A673 (cell line): Measurements from ENCODE around the gene CFAP90. TPM values are rescaled to one million over a fixed set of nuclear protein-coding genes. Genes with fewer than 3 reads are reported as not detected.

Experiments used
- BruUV-seq: library from RNA; stranded (reverse); fragments of 400-500 nt; replicated peaks from 2 replicates; lab custom pipeline; 2021; lab: Mats Ljungman, UMichigan
- CTCF ChIA-PET: fragments of 300-600 bp; sonication (Branson Sonifier 250); formaldehyde crosslinking; loops from one replicate; lab custom pipeline; 2022; ENCODE audit warnings: antibody characterized with exemption; lab: Charles Lee
- POLR2A ChIA-PET: fragments of 300-600 bp; sonication (Branson Sonifier 250); formaldehyde crosslinking; loops from one replicate; lab custom pipeline; 2022; ENCODE audit warnings: antibody characterized with exemption; ENCODE audit not compliant: low non-redundant PET; lab: Charles Lee
- DNase-seq: peaks from one replicate; pipeline ENCODE4 v3.0.0-alpha.2; 2015; ENCODE audit warnings: low spot score
- H3K27ac ChIP-seq: fragments of 200-600 bp; sonication (generic); 2 replicates; pipeline ENCODE4 v1.5.1; 2016; ENCODE audit warnings: mixed run types, low read depth, mild to moderate bottlenecking, mixed read lengths, antibody characterized with exemption, low read length; ENCODE audit not compliant: poor library complexity, severe bottlenecking
- H3K27me3 ChIP-seq: fragments of 200-600 bp; sonication (generic); replicated peaks from 2 replicates; pipeline ENCODE4 v1.6.1; 2017; ENCODE audit warnings: mixed run types, low read depth, mild to moderate bottlenecking, mixed read lengths, antibody characterized with exemption, low read length; ENCODE audit not compliant: insufficient read depth, poor library complexity
- H3K36me3 ChIP-seq: fragments of 200-600 bp; sonication (generic); 2 replicates; pipeline ENCODE4 v1.6.1; 2016; ENCODE audit warnings: mixed run types, mild to moderate bottlenecking, mixed read lengths, antibody characterized with exemption, low read length; ENCODE audit not compliant: insufficient read depth, poor library complexity, severe bottlenecking
- H3K4me1 ChIP-seq: fragments of 200-600 bp; sonication (generic); 2 replicates; pipeline ENCODE4 v1.6.1; 2017; ENCODE audit warnings: mixed run types, mild to moderate bottlenecking, mixed read lengths, antibody characterized with exemption, low read length; ENCODE audit not compliant: insufficient read depth, poor library complexity, severe bottlenecking
- H3K4me3 ChIP-seq: fragments of 200-600 bp; sonication (generic); 2 replicates; pipeline ENCODE4 v1.5.1; 2016; ENCODE audit warnings: low read depth, mixed run types, mild to moderate bottlenecking, mixed read lengths, low read length; ENCODE audit not compliant: poor library complexity, severe bottlenecking
- H3K9me3 ChIP-seq: fragments of 200-600 bp; sonication (generic); 2 replicates; pipeline ENCODE4 v1.6.1; 2016; ENCODE audit warnings: mixed run types, low read depth, mild to moderate bottlenecking, mixed read lengths, antibody characterized with exemption, low read length; ENCODE audit not compliant: poor library complexity, severe bottlenecking
- EZH2 ChIP-seq: fragments of 200-600 bp; sonication (generic); IDR thresholded peaks from 2 replicates; pipeline ENCODE4 v1.6.1; 2017; ENCODE audit warnings: borderline replicate concordance, low read depth, mild to moderate bottlenecking, mixed read lengths, antibody characterized with exemption, low read length; ENCODE audit not compliant: poor library complexity, severe bottlenecking
- intact Hi-C: fragments of 100-400 bp; cut with micrococcal nuclease; formaldehyde crosslinking; loops from one replicate; pipeline ENCODE4 v1.10.0; 2022; ENCODE audit not compliant: unreplicated experiment
- total RNA-seq: library from RNA; stranded (reverse); gene quantifications from 2 replicates; pipeline ENCODE4 v1.2.3, GENCODE V29; 2021
- TF ChIP-seq, protein P1 (sequence below): fragments of 300-800, 200-600 bp; sonication (generic); conservative IDR thresholded peaks from 2 replicates; pipeline ENCODE4 v1.5.1; 2017; ENCODE audit warnings: low read depth, mild to moderate bottlenecking, antibody characterized with exemption, low read length, moderate library complexity, mixed read lengths

CFAP90 gene
- total RNA-seq, 1 experiment from 2014 or later, result not detected

DNA sequence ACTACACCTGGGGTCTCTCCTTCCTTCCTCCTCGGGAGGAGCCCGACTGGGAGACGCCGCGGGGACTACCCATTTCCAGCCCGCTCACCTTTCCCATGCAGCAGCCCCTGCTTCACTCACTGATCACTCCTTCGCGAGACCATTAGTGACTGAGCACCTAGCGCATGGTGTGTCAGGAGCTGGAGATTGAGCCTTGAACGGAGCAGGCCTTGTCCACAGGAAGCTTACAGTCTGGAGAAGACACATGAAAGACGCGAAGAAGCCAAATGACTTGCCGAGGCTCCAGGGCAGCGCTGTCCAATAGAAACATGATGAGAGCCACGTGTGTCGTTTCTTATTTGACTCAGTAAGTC is 283 bp upstream of the CFAP90 start:
- intact Hi-C loops, result loop anchor here (10.0 kb wide), 1 partner anchor 456 kb away; the partner anchor contains the start of gene ADCY2
- peak overlapping the region; percentile 41 for H3K4me3 ChIP-seq
- no peak overlapping the region for H3K27ac ChIP-seq
- no peaks in the 10 kb centered on the region for H3K36me3 ChIP-seq
- H3K4me1 ChIP-seq, result no peaks in the 10 kb centered on the region
- BruUV-seq, result no TSS peak
- peaks cover 11% of the 10 kb centered on the region for H3K27me3 ChIP-seq
- POLR2A ChIA-PET, result no interaction called here
- no peak for TF ChIP-seq EZH2
- TF ChIP-seq, protein P1, sequence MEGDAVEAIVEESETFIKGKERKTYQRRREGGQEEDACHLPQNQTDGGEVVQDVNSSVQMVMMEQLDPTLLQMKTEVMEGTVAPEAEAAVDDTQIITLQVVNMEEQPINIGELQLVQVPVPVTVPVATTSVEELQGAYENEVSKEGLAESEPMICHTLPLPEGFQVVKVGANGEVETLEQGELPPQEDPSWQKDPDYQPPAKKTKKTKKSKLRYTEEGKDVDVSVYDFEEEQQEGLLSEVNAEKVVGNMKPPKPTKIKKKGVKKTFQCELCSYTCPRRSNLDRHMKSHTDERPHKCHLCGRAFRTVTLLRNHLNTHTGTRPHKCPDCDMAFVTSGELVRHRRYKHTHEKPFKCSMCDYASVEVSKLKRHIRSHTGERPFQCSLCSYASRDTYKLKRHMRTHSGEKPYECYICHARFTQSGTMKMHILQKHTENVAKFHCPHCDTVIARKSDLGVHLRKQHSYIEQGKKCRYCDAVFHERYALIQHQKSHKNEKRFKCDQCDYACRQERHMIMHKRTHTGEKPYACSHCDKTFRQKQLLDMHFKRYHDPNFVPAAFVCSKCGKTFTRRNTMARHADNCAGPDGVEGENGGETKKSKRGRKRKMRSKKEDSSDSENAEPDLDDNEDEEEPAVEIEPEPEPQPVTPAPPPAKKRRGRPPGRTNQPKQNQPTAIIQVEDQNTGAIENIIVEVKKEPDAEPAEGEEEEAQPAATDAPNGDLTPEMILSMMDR, result no peak
- CTCF ChIA-PET, result no interaction called here
- no peak for DNase-seq
- H3K9me3 ChIP-seq, result no peaks in the 10 kb centered on the region

DNA sequence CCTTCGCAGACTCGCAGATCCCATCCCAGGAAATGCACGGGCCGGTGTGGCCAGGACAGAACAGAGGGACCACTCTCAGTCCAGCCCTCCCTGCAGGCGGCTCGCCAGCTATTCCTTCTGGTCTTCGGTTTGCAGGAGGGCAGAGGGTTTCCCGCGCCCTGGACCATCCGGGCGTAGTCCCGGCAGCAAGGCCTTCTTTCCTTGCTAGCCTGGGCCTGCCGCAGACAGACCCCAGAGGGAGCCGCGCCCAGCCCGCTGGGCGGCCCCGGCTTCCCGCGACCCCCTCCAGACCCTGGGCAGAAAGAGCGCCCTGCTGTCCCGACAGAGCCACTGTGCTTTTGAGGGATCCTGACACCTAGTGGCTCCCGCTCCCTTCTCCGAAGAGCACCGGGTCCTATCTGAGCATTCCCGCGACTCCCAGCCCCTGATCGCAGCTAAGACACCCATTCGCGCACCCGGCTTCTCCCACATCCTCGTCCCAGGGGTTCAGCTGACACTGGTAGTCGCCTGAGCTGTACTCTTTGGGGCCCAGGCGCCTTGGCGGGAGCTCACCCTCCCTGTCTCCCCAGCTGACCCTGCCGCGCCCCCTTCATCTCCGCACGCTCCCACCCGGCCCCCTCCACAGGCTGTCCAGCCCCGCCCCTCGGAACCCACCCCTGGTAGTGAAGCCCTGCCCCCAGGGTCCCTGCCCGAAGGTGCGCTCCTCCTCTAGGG is 1.1 kb downstream of the CFAP90 start:
- no TSS peak for BruUV-seq
- peak overlapping the region; percentile 41 for H3K4me3 ChIP-seq
- peaks cover 16% of the 10 kb centered on the region for H3K27me3 ChIP-seq
- CTCF ChIA-PET, result interaction anchor here (0.6 to 0.7 kb wide), 2 partner anchors 471 to 609 kb away, joined by 3 to 12 read pairs; no protein-coding TSS in a partner anchor
- peak; percentile 18 for DNase-seq
- H3K27ac ChIP-seq, result no peak overlapping the region
- no peaks in the 10 kb centered on the region for H3K36me3 ChIP-seq
- intact Hi-C loops, result loop anchor here (10.0 kb wide), 1 partner anchor 455 kb away; the partner anchor contains the start of gene ADCY2
- TF ChIP-seq, protein P1, result 0 out of 2 replicates have a peak, but pooled peaks have one; percentile 10
- TF ChIP-seq EZH2, result no peak
- POLR2A ChIA-PET, result no interaction called here
- H3K4me1 ChIP-seq, result peaks cover 9% of the 10 kb centered on the region
- no peaks in the 10 kb centered on the region for H3K9me3 ChIP-seq

DNA sequence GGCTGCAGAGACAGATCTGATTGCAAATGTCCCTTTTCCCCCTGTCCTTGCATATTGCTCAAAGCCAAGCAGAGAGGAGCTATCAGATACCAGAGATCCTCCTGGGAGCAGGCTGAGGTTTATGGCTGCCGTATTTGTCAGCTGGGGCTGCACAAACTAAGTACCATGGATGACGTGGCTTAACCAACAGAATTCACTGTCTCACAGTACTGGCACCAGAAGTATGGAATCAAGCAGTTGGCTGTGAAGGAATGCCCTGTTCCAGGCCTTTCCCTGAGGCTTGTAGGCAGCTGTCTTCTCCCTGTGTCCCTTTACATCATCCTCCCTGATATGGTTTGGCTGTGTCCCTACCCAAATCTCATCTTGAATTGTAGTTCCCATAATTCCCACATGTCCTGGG is 2.6 kb downstream of the CFAP90 start:
- Histone ChIP-seq H3K36me3 (no peaks in the 10 kb centered on the region), H3K4me1 (peaks cover 9% of the 10 kb centered on the region), H3K27ac (no peak overlapping the region), H3K9me3 (no peaks in the 10 kb centered on the region), H3K27me3 (peaks cover 27% of the 10 kb centered on the region), H3K4me3 (no peak overlapping the region)
- TF ChIP-seq, protein P1, result no peak
- TF ChIP-seq EZH2, result no peak
- CTCF ChIA-PET, result no interaction called here
- BruUV-seq, result no TSS peak
- POLR2A ChIA-PET, result no interaction called here
- intact Hi-C loops, result no loop called here
- no peak for DNase-seq
